Activated T-cell treated with anti-CD3 and anti-CD28 coated beads for 48 hours (primary cell): Measurements from ENCODE around the gene TNFSF4.
"Not testable (repeated sequence)": the region's sequence is repeated elsewhere in the genome, so short reads cannot be mapped to it uniquely, and the experiment has no call there.

Source experiments
- DNase-seq: peaks from one replicate; pipeline ENCODE4 v3.0.0-alpha.2; 2020; ENCODE audit warnings: low read depth

TNFSF4 gene

GRCh38 chr1:173206816-173207568, at the start of gene TNFSF4:
TNFSF4 (minus strand) TSS chr1:173207331; CDS start chr1:173207176, 155 bp downstream.
- no peak for DNase-seq

- DNase-seq: no peak
Measured at GRCh38 chr1:173255214-173255813, 48.2 kb upstream of the TNFSF4 start.

- no peak for DNase-seq
Measured at GRCh38 chr1:173253046-173253445, 45.9 kb upstream of the TNFSF4 start.

GRCh38 chr1:173249349-173249748, 42.2 kb upstream of the TNFSF4 start:
- no peak for DNase-seq

- DNase-seq: no peak
Measured at GRCh38 chr1:173248247-173248940, 41.3 kb upstream of the TNFSF4 start.

- no peak for DNase-seq
Measured at GRCh38 chr1:173245892-173246291, 38.8 kb upstream of the TNFSF4 start.

- DNase-seq: no peak
Measured at GRCh38 chr1:173243300-173243699, 36.2 kb upstream of the TNFSF4 start.

- DNase-seq: no peak
Measured at GRCh38 chr1:173241528-173242347, 34.6 kb upstream of the TNFSF4 start.

GRCh38 chr1:173240609-173241008, 33.5 kb upstream of the TNFSF4 start:
- DNase-seq: no peak

- DNase-seq: no peak
Measured at GRCh38 chr1:173239058-173239457, 31.9 kb upstream of the TNFSF4 start.

- DNase-seq: no peak
Measured at GRCh38 chr1:173234899-173235298, 27.8 kb upstream of the TNFSF4 start.

- DNase-seq: not testable (repeated sequence)
Measured at GRCh38 chr1:173234434-173234833, 27.3 kb upstream of the TNFSF4 start.

- DNase-seq: not testable (repeated sequence)
Measured at GRCh38 chr1:173229031-173229430, 21.9 kb upstream of the TNFSF4 start.

- no peak for DNase-seq
Measured at GRCh38 chr1:173224949-173225348, 17.8 kb upstream of the TNFSF4 start.

- no peak for DNase-seq
Measured at GRCh38 chr1:173224280-173224892, 17.3 kb upstream of the TNFSF4 start.

- DNase-seq: no peak
Measured at GRCh38 chr1:173223031-173223380, 15.9 kb upstream of the TNFSF4 start.

GRCh38 chr1:173222149-173223030, 15.3 kb upstream of the TNFSF4 start:
- DNase-seq: no peak

- DNase-seq: no peak
Measured at GRCh38 chr1:173220157-173220556, 13.0 kb upstream of the TNFSF4 start.

- no peak for DNase-seq
Measured at GRCh38 chr1:173213665-173214064, 6.5 kb upstream of the TNFSF4 start.

GRCh38 chr1:173212952-173213491, 5.9 kb upstream of the TNFSF4 start:
- no peak for DNase-seq
